H1 (cell line): ENCODE results near the gene LILRB1. TPM values are rescaled to one million over a fixed set of nuclear protein-coding genes. Genes with fewer than 3 reads are reported as not detected.
"Not testable (repeated sequence)": the region's sequence is repeated elsewhere in the genome, so short reads cannot be mapped to it uniquely, and the experiment has no call there.

Source experiments
- CTCF ChIA-PET: fragments of 300-600 bp; sonication (Branson Sonifier 250); formaldehyde crosslinking; loops from one replicate; lab custom pipeline; 2021; ENCODE audit not compliant: partially characterized antibody; lab: Charles Lee
- POLR2A ChIA-PET: fragments of 300-600 bp; sonication (Branson Sonifier 250); formaldehyde crosslinking; loops from one replicate; lab custom pipeline; 2021; ENCODE audit warnings: inconsistent platforms; ENCODE audit not compliant: partially characterized antibody; lab: Charles Lee
- DNase-seq, 2 experiments: peaks; one replicate each; pipeline versions ENCODE4 v3.0.0 to v3.0.0-alpha.2; 2010 to 2022; ENCODE audit warnings: low spot score in 2 of 2, low read depth in 1 of 2, mixed read lengths in 1 of 2
- FAIRE-seq: peaks from 2 replicates; lab custom pipeline; 2011; peaks lifted over from hg19 to GRCh38; lab: Jason Lieb, UNC
- H2AFZ ChIP-seq: 2 replicates; pipeline ENCODE4 v1.8.1; 2012; ENCODE audit warnings: low read length, inconsistent platforms
- H2AK5ac ChIP-seq: 2 replicates; pipeline ENCODE4 v1.6.1; 2013; ENCODE audit warnings: low read depth, low read length
- H2BK120ac ChIP-seq: replicated peaks from 2 replicates; pipeline ENCODE3; 2013; ENCODE audit warnings: low read depth, low read length, inconsistent platforms
- H2BK12ac ChIP-seq: 2 replicates; pipeline ENCODE4 v1.6.1; 2013; ENCODE audit warnings: low read depth, low read length
- H2BK15ac ChIP-seq: 2 replicates; pipeline ENCODE4 v1.6.1; 2013; ENCODE audit warnings: low read length
- H2BK20ac ChIP-seq: 2 replicates; pipeline ENCODE4 v1.6.1; 2013; ENCODE audit warnings: low read length
- H2BK5ac ChIP-seq: 2 replicates; pipeline ENCODE4 v1.6.1; 2013; ENCODE audit warnings: low read depth, low read length
- H3K14ac ChIP-seq: 2 replicates; pipeline ENCODE4 v1.6.1; 2013; ENCODE audit warnings: inconsistent platforms; ENCODE audit not compliant: insufficient read length
- H3K18ac ChIP-seq: 2 replicates; pipeline ENCODE4 v1.6.1; 2013; ENCODE audit warnings: low read length; ENCODE audit errors: extremely low read depth
- H3K23ac ChIP-seq: 2 replicates; pipeline ENCODE4 v1.6.1; 2013; ENCODE audit warnings: inconsistent platforms; ENCODE audit not compliant: insufficient read length
- H3K23me2 ChIP-seq: 2 replicates; pipeline ENCODE4 v1.6.1; 2013; ENCODE audit warnings: low read depth, low read length
- H3K27ac ChIP-seq: 2 replicates; pipeline ENCODE4 v1.6.1; 2011; ENCODE audit warnings: low read depth, low read length, inconsistent platforms
- H3K27me3 ChIP-seq, 4 experiments: replicated peaks in 1 of 4; 1 replicate in 1 of 4; 2 replicates in 3 of 4; pipeline versions ENCODE4 v1.6.1 to v1.8.1; 2011 to 2013; ENCODE audit warnings: low read length in 3 of 4, mild to moderate bottlenecking in 3 of 4, inconsistent platforms in 2 of 4, mixed read lengths in 2 of 4, moderate library complexity in 1 of 4; ENCODE audit not compliant: control insufficient read depth in 3 of 4, insufficient read depth in 3 of 4; ENCODE audit errors: extremely low read depth in 1 of 4
- H3K36me3 ChIP-seq, 4 experiments: 2 replicates each; pipeline versions ENCODE4 v1.6.1 to v1.8.1; 2011 to 2013; ENCODE audit warnings: mild to moderate bottlenecking in 4 of 4, low read length in 3 of 4, moderate library complexity in 2 of 4, control low read depth in 1 of 4, inconsistent platforms in 1 of 4; ENCODE audit not compliant: insufficient read depth in 4 of 4, control insufficient read depth in 2 of 4
- H3K4ac ChIP-seq: replicated peaks from 2 replicates; pipeline ENCODE3; 2013; ENCODE audit warnings: low read length, low read depth, mixed read lengths, inconsistent platforms; ENCODE audit not compliant: insufficient read length
- H3K4me1 ChIP-seq, 4 experiments: replicated peaks in 1 of 4; 1 replicate in 1 of 4; 2 replicates in 3 of 4; pipeline versions ENCODE4 v1.6.1 to v1.8.1; 2011 to 2013; ENCODE audit warnings: low read length in 3 of 4, inconsistent platforms in 2 of 4, mixed read lengths in 1 of 4; ENCODE audit not compliant: insufficient read depth in 4 of 4, control insufficient read depth in 3 of 4
- H3K4me2 ChIP-seq, 2 experiments: 2 replicates each; pipeline versions ENCODE4 v1.6.1 to v1.8.1; 2011 to 2013; ENCODE audit warnings: low read depth in 2 of 2, low read length in 2 of 2, control low read depth in 1 of 2, inconsistent platforms in 1 of 2, mild to moderate bottlenecking in 1 of 2; ENCODE audit not compliant: insufficient read depth in 1 of 2
- H3K4me3 ChIP-seq, 4 experiments: fragments of 200-600, 300-600 bp in 1 of 4; sonication (generic), shearing (Covaris generic), sonication (Bioruptor Twin) in 1 of 4; 2 replicates each; pipeline versions ENCODE4 v1.5.1 to v1.8.1; 2011 to 2016; ENCODE audit warnings: low read length in 4 of 4, low read depth in 3 of 4, control low read depth in 2 of 4, inconsistent platforms in 2 of 4, mild to moderate bottlenecking in 2 of 4, mixed read lengths in 1 of 4, moderate library complexity in 1 of 4; ENCODE audit not compliant: insufficient read depth in 2 of 4; ENCODE audit errors: extremely low read depth in 1 of 4
- H3K56ac ChIP-seq: replicated peaks from 2 replicates; pipeline ENCODE3; 2013; ENCODE audit warnings: low read depth, mild to moderate bottlenecking, mixed read lengths, low read length, inconsistent platforms; ENCODE audit not compliant: insufficient read length
- H3K79me1 ChIP-seq: 2 replicates; pipeline ENCODE4 v1.6.1; 2013; ENCODE audit warnings: low read depth, low read length, control low read depth
- H3K79me2 ChIP-seq, 2 experiments: 2 replicates each; pipeline versions ENCODE4 v1.6.1 to v1.8.1; 2012 to 2013; ENCODE audit warnings: low read length in 2 of 2, mild to moderate bottlenecking in 2 of 2, inconsistent platforms in 1 of 2; ENCODE audit not compliant: insufficient read depth in 2 of 2, control insufficient read depth in 1 of 2
- H3K9ac ChIP-seq, 4 experiments: replicated peaks in 1 of 4; 1 replicate in 1 of 4; 2 replicates in 3 of 4; pipeline versions ENCODE4 v1.6.1 to v1.8.1; 2011 to 2013; ENCODE audit warnings: low read depth in 3 of 4, low read length in 3 of 4, control low read depth in 2 of 4, mild to moderate bottlenecking in 2 of 4, moderate library complexity in 2 of 4, inconsistent platforms in 1 of 4; ENCODE audit errors: extremely low read depth in 1 of 4
- H3K9me3 ChIP-seq, 2 experiments: 2 replicates each; pipeline versions ENCODE4 v1.6.1 to v1.8.1; 2012 to 2013; ENCODE audit warnings: mild to moderate bottlenecking in 2 of 2, moderate library complexity in 2 of 2, control low read depth in 1 of 2, inconsistent platforms in 1 of 2, low read depth in 1 of 2, low read length in 1 of 2, mixed read lengths in 1 of 2; ENCODE audit not compliant: insufficient read depth in 2 of 2
- H4K20me1 ChIP-seq, 2 experiments: replicated peaks in 1 of 2; 2 replicates each; pipeline versions ENCODE3 to v1.8.1; 2011 to 2013; ENCODE audit warnings: inconsistent platforms in 2 of 2, low read length in 2 of 2, mild to moderate bottlenecking in 1 of 2; ENCODE audit not compliant: insufficient read depth in 2 of 2, control insufficient read depth in 1 of 2
- H4K5ac ChIP-seq: 2 replicates; pipeline ENCODE4 v1.6.1; 2013; ENCODE audit warnings: low read length, low read depth, mixed read lengths, inconsistent platforms; ENCODE audit not compliant: insufficient read length
- H4K8ac ChIP-seq: 2 replicates; pipeline ENCODE4 v1.8.0; 2013; ENCODE audit warnings: mild to moderate bottlenecking, moderate library complexity, low read length, inconsistent platforms; ENCODE audit not compliant: insufficient read depth; ENCODE audit errors: extremely low read depth
- H4K91ac ChIP-seq: replicated peaks from 2 replicates; pipeline ENCODE3; 2013; ENCODE audit warnings: low read length, mixed read lengths, inconsistent platforms; ENCODE audit not compliant: insufficient read length
- WGBS, 2 experiments: shearing (Covaris generic) in 1 of 2; methylation state at CpG; one replicate each; pipeline versions ENCODE4 v1.1.6 to v1.1.7; 2013 to 2015; ENCODE audit warnings: low lambda C conversion rate in 2 of 2, mixed read lengths in 2 of 2, inconsistent platforms in 1 of 2, low coverage in 1 of 2, missing lambda C conversion rate in 1 of 2; ENCODE audit not compliant: insufficient replicate concordance in 2 of 2, insufficient coverage in 1 of 2, insufficient read length in 1 of 2; ENCODE audit errors: extremely low coverage in 1 of 2, missing lambda C conversion rate in 1 of 2; 5-methylcytosine and 5-hydroxymethylcytosine counted together
- polyA plus RNA-seq, 7 experiments: library from polyadenylated mRNA; depleted of rRNA in 3 of 7; stranded (reverse) in 5 of 7; unstranded in 2 of 7; fragments of >200 nt in 5 of 7; fragments of 200-250 nt in 2 of 7; gene quantifications; 1 replicate in 5 of 7; 2 replicates in 1 of 7; 4 replicates in 1 of 7; pipeline versions ENCODE4 v1.2.1 to v1.2.3, GENCODE V29; 2011 to 2013; ENCODE audit warnings: missing spikeins in 2 of 7, mixed read lengths in 2 of 7
- total RNA-seq: library from RNA; stranded (reverse); fragmentation: NEBNext Ultra II Directional; extraction: Animal tissue kit (Norgen Biotek cat#: 25700); gene quantifications from 2 replicates; pipeline ENCODE4 v1.2.1, GENCODE V29; 2021

LILRB1 gene
- total and polyA plus RNA-seq, 2 of the 8 experiments (the other 6 are each of a cell fraction or from before 2014, with no cell fraction given) = not detected

DNA sequence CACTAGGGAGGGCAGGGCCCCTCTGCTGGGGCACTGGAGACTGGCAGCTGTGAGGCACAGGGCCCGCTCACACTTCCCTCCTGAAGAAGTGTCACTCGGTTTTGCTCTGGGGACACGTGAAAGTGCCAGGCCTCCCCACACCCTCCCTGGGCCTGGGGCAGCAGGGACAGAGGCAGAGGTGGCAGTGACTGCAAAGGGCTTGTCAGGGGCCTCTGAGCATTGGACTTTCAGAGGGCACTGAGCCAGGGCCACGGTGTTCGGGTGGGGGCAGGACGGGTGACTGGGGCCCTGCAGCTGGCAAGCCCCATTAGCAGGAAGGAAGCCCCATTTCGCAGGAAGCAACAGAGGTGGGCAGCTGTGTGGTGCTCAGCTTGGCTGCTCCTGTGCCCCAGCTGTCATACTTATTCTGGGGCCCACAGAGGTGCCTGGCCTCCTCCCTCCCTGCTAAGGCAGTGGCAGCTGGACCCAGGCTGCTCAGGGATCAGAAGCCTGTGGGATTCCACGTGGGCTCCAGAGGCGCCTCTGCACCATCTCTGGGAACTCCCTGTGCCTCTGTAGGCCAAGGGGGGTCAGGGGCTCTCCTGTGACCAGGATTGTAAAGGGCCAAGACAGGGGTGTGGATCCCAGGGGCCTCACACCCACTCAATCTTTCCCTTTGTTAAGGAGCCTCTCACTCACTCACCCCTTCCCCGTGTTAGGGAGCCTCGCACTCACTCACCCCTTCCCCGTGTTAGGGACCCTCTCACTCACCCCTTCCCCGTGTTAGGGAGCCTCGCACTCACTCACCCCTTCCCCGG is 5.2 kb upstream of the LILRB1 start:
- POLR2A ChIA-PET, H3K79me1 ChIP-seq, H3K27ac ChIP-seq, H3K4ac ChIP-seq, H3K36me3 ChIP-seq, H3K9ac ChIP-seq, H2BK120ac ChIP-seq, H2AK5ac ChIP-seq, H3K4me1 ChIP-seq, H3K18ac ChIP-seq, H4K5ac ChIP-seq, H3K23ac ChIP-seq, H3K4me3 ChIP-seq, H2AFZ ChIP-seq, H3K79me2 ChIP-seq, DNase-seq, FAIRE-seq, H3K14ac ChIP-seq, H2BK20ac ChIP-seq, H4K20me1 ChIP-seq, H3K4me2 ChIP-seq, H2BK15ac ChIP-seq, H2BK5ac ChIP-seq, H3K27me3 ChIP-seq, H3K23me2 ChIP-seq, H2BK12ac ChIP-seq, H4K91ac ChIP-seq, H3K56ac ChIP-seq, H4K8ac ChIP-seq: not testable (repeated sequence)
- CTCF ChIA-PET = interaction anchor here (0.7 kb wide), 1 partner anchor 14 kb away, joined by 3 read pairs; no protein-coding TSS in a partner anchor
- WGBS, 2 experiments = 73% methylated on average over 9 of the region's 15 CpGs; no CpG with 5 or more reads in 1 of the 2 experiments
- H3K9me3 ChIP-seq = peaks cover 57 to 71% of the 10 kb centered on the region in 2 experiments
